NCI-H345 treated with DMSO at 0.1 percent for 48 hours (cell line): ENCODE data around the gene TMEM131L.

ENCODE experiments used
- DNase-seq: peaks from one replicate; lab custom pipeline; 2025; ENCODE audit not compliant: unreplicated experiment; lab: John Stamatoyannopoulos, UW

TMEM131L gene

GRCh38 chr4:153518637-153519389, 52.7 kb downstream of the TMEM131L start:
- no peak for DNase-seq

DNA sequence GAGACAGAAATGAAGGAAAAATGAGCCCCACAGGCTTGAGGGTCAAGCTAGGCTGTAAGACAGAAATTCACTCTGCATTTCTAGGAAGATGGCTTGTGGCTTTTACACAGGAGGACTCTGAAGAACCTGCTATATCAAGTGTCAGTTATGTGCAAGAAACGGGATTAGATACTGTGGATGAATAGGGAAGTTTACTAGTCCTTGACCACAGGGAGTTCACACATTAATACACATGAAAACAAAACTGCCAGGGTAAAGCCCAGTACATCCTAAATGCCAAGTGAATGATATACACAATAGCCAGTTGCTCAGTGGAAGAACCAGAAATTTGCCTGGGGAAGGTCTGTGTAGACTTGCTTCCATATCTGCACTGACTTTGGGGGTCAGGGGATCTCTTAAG, 53.5 kb downstream of the TMEM131L start:
- no peak for DNase-seq

DNA sequence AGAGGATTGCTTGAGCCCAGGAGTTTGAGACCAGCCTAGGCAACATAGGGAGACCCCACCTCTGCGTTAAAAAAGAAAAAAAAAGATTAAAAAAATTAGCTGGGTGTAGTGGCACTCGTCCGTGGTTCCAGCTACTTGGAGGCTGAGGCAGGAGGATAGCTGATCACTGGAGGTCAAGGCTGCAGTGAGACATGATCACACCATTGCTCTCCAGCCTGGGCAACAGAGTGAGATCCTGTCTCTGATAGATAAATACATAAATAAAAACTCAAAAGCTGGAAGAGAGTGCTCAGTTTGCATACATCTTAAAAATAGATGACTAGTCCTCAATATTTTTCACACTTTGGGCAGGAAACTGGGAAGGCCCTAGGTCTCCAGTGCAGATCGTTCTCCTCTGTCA, 54.1 kb downstream of the TMEM131L start:
- no peak for DNase-seq

- DNase-seq, result no peak
These were observed 54.7 kb downstream of the TMEM131L start for GRCh38 chr4:153520801-153521329.

DNA sequence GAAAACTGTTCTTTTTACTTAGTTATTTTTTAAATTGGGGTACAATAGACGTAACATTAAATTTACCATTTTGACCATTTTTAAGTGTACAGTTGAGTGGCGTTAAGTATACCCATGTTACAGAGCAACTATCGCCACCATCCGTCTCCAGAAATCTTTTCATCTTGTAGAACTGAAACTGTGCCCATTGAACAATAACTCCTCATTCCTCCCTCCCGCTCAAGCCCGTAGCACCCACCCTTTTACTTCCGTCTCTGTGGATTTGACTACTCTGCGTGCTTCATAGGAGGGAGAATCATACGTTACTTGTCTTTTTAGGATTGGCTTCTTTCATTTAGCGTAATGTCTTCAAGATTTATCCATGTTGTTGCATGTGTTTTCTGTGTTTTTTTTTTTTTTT, 55.3 kb downstream of the TMEM131L start:
- DNase-seq, result no peak

- no peak for DNase-seq
These were observed 56.0 kb downstream of the TMEM131L start for GRCh38 chr4:153521999-153522801.

GRCh38 chr4:153522802-153523094, 56.6 kb downstream of the TMEM131L start:
- no peak for DNase-seq

GRCh38 chr4:153523164-153523796, 57.1 kb downstream of the TMEM131L start:
- DNase-seq, result no peak

- no peak for DNase-seq
These were observed 57.8 kb downstream of the TMEM131L start for GRCh38 chr4:153523941-153524386.

- no peak for DNase-seq
These were observed 58.5 kb downstream of the TMEM131L start for GRCh38 chr4:153524682-153525081.

- no peak for DNase-seq
These were observed 61.5 kb downstream of the TMEM131L start for GRCh38 chr4:153527690-153528089.

DNA sequence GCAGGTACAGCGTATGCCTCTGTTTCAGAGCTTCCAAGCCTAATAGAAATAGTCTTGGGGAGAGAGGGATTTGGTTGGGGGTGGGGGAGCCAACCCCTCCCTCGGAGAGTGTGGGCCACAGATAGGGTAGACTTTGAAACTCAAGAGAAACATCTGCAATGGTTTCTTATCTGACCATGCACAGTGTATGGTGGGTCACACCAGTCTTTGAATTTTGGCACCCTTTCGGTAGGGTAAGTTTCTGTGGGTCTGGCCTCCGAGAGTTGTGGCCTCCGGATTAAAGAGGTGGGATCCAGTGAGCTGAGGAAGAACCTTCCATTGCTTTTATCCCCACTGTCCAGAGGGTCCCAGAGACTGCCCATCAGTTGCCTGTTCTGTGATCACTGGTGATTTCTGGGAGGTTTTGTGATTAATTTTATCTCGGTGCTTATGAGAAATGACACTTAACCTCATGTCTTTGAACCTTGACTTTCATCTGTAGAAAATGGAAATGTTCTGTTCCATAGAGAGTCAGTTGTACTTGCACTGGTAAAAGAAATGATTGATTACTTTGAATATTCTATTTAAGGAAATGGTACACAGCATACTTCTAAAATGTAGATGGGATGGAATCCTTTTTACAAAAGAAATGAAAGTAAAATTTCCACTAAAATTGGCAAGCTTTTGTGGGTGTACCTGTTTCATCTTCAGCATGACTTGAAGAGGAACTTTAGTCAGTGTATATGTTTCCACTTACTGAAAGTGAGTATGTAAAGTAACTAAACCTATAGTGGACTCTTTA, 62.7 kb downstream of the TMEM131L start:
- no peak for DNase-seq

DNA sequence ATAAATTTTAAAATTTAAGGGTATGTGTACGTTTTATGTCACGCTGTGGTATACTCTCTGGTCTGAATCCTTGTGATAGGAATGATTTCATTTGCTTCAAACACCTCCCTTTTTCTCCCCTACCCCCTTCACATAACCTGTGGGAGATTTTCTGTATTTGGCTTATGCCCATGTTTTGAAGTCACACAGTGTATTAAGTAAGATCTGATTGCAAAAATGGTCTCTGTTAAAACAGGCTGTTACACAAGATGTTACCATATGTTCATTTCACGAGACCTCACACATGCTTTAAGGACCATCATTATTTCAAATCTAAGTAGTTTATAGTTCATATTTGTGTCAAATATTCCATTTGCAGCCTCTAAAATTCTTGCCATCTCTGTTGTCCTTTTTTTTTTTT, 63.5 kb downstream of the TMEM131L start:
- no peak for DNase-seq

GRCh38 chr4:153530284-153530999, 64.3 kb downstream of the TMEM131L start:
- no peak for DNase-seq

- DNase-seq, result no peak
These were observed 64.8 kb downstream of the TMEM131L start for GRCh38 chr4:153531000-153531358.

DNA sequence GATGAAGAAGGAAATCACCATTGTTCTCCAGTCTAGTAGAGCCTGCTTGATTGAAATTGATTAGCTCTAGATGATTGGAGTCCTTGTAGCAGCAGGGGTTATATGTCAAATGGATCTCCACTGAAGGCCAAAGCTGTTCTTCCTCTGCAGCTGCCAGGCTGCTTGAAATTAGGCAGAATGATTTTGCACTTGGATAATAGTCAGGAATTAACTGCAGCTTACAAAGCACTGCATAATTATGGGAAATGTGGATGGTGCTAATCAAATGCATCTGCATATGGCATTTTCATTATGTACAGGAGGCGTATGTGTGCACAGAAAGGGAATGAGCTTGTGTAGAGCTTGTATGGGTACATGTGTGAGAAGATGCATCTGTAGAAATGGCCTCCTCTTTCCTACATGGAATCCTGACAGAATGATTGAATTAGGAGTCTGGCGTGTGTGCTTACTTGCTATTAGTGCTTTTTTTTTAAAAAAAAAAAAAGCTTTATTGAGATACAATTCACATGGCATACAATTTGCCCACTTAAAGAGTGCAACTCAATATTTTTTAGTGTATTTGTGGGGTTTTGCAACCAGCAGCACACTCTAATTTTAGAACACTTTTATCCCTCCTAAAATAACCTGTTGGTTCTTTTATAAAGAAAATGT, 65.9 kb downstream of the TMEM131L start:
- no peak for DNase-seq

- no peak for DNase-seq
These were observed 66.5 kb downstream of the TMEM131L start for GRCh38 chr4:153532636-153533035.

GRCh38 chr4:153533387-153533786, 67.2 kb downstream of the TMEM131L start:
- no peak for DNase-seq

DNA sequence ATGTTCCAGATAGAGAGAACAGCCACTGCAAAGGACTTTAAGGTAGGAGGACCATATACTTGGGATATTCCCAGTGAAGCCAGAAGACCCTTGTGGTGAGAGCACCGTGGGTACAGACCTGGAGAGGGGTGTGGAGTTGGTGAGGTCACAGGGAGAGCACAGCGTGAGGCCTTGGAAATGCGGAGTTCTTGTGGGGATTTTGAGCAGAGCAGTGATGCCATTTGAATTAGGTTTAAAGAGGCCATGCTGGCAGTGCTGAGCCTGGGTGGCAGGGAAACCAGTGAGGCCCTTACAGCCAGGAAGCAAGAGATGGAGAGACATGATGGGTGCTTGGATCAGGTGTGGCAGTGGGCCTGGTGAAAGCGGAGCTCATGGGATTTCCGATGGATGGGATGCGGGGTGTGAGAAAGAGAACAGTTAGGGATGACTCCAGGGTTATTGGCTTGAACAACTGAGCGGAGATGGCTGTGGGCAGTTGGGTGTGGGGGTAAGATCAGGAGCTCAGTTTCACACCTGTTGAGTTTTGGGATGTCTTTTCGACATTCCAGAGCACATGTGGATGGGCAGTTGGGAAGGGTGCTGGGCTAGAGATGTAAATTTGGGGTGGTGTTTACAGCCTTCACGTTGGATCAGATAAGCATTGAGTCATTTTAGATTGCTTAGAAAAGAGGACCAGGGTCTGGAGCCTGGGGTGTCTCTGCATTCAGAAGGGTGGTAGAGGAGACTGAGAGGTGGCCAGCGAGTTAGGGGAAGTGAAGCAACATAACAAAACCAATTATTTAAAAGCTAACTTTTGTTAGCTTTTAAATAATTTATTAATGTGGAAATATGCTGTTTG, 68.9 kb downstream of the TMEM131L start:
- DNase-seq, result no peak
